PC-3 (cell line): Measurements from ENCODE around the gene FAXDC2.

Source experiments
- EZH2phosphoT487 ChIP-seq: fragments of 300-600 bp; sonication (generic); IDR thresholded peaks from 2 replicates; pipeline ENCODE4 v1.6.1; 2018; ENCODE audit warnings: mild to moderate bottlenecking, antibody characterized with exemption, low read length, borderline replicate concordance
- TF ChIP-seq, protein P1 (sequence below): fragments of 300-600 bp; sonication (generic); conservative IDR thresholded peaks from 2 replicates; pipeline ENCODE4 v1.5.1; 2017; ENCODE audit warnings: antibody characterized with exemption, low read depth, mild to moderate bottlenecking, low read length

DNA sequence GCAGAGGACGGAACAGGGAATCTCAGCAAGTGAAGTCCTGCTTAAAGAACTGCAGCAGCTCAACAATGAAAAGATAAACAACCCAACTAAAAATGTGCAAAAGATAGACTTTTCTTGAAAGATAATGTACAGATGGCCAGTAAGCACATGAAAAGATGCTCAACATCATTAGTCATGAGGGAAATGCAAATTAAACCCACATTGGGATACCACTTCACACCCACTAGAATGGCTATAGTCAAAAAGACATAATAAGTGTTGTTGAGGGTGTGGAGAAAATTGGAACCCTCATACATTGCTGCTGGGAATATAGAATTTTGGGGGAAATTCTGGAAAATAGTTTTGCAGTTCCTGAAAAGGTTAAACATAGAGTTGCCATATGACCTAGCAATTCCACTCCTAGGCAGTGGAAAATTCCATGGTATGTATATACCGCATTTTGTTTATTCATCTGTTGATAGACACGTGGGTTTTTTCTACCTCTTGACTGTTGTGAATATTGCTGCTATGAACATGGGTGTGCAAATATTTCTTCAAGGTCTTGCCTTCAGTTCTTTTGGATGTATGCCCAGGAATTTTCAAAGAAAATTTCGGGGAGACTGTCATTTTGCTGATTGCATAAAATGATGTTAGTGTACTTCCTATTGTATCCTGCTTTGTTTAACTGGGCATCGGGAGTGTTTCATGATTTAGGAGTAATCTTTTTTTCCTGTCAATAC, 15.2 kb upstream of the FAXDC2 start:
- no peak for TF ChIP-seq EZH2phosphoT487
- TF ChIP-seq, protein P1, sequence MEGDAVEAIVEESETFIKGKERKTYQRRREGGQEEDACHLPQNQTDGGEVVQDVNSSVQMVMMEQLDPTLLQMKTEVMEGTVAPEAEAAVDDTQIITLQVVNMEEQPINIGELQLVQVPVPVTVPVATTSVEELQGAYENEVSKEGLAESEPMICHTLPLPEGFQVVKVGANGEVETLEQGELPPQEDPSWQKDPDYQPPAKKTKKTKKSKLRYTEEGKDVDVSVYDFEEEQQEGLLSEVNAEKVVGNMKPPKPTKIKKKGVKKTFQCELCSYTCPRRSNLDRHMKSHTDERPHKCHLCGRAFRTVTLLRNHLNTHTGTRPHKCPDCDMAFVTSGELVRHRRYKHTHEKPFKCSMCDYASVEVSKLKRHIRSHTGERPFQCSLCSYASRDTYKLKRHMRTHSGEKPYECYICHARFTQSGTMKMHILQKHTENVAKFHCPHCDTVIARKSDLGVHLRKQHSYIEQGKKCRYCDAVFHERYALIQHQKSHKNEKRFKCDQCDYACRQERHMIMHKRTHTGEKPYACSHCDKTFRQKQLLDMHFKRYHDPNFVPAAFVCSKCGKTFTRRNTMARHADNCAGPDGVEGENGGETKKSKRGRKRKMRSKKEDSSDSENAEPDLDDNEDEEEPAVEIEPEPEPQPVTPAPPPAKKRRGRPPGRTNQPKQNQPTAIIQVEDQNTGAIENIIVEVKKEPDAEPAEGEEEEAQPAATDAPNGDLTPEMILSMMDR = no peak
